IMR-90 (cell line): ENCODE results near the gene PDHB. TPM values are rescaled to one million over a fixed set of nuclear protein-coding genes. Genes with fewer than 3 reads are reported as not detected.
A peak's percentile ranks its signal among the peaks of the same experiment; 100 is the strongest.

Experiments
- ATAC-seq: fragments of 200-7000 bp; cut with Tn5 transposase; 2 replicates; pipeline ENCODE4 v1.9.1; 2020; ENCODE audit warnings: low read depth, mild to moderate bottlenecking, moderate library complexity
- BruUV-seq: library from RNA; stranded (reverse); fragments of 400-500 nt; replicated peaks from 2 replicates; lab custom pipeline; 2021; lab: Mats Ljungman, UMichigan
- CTCF ChIA-PET: fragments of 300-600 bp; formaldehyde crosslinking; extraction: SDS; loops from one replicate; lab custom pipeline; 2021; ENCODE audit warnings: antibody characterized with exemption; lab: Yijun Ruan, JAX
- POLR2A ChIA-PET: fragments of 300-600 bp; sonication (Branson Sonifier 250); formaldehyde crosslinking; loops from one replicate; lab custom pipeline; 2022; ENCODE audit warnings: antibody characterized with exemption; ENCODE audit not compliant: unreplicated experiment; lab: Charles Lee
- DNase-seq: peaks from one replicate; pipeline ENCODE4 v3.0.0; 2013
- H2AFZ ChIP-seq: replicated peaks from 2 replicates; pipeline ENCODE3; 2013; ENCODE audit warnings: low read length, mild to moderate bottlenecking; ENCODE audit not compliant: poor library complexity
- H2AK5ac ChIP-seq: 2 replicates; pipeline ENCODE4 v1.6.1; 2013; ENCODE audit warnings: low read depth, low read length, inconsistent platforms
- H2AK9ac ChIP-seq: replicated peaks from 2 replicates; pipeline ENCODE3; 2013; ENCODE audit warnings: mild to moderate bottlenecking, low read depth, low read length, moderate library complexity; ENCODE audit not compliant: poor library complexity
- H2BK120ac ChIP-seq: 2 replicates; pipeline ENCODE4 v1.6.1; 2013; ENCODE audit warnings: low read depth, low read length, inconsistent platforms
- H2BK15ac ChIP-seq: 3 replicates; pipeline ENCODE4 v1.6.1; 2013; ENCODE audit warnings: low read depth, low read length, inconsistent platforms
- H2BK20ac ChIP-seq: 2 replicates; pipeline ENCODE4 v1.6.1; 2013; ENCODE audit warnings: low read depth, mild to moderate bottlenecking, inconsistent platforms, low read length, moderate library complexity
- H2BK5ac ChIP-seq: 2 replicates; pipeline ENCODE4 v1.6.1; 2013; ENCODE audit warnings: mild to moderate bottlenecking, low read depth, low read length, inconsistent platforms; ENCODE audit not compliant: poor library complexity, severe bottlenecking
- H3K14ac ChIP-seq: replicated peaks from 2 replicates; pipeline ENCODE4 v1.6.1; 2013; ENCODE audit warnings: low read depth, low read length, inconsistent platforms
- H3K18ac ChIP-seq: 2 replicates; pipeline ENCODE4 v1.6.1; 2013; ENCODE audit warnings: low read depth, low read length, control low read depth
- H3K23ac ChIP-seq: 2 replicates; pipeline ENCODE4 v1.6.1; 2013; ENCODE audit warnings: low read depth, low read length, inconsistent platforms
- H3K27ac ChIP-seq: 2 replicates; pipeline ENCODE4 v1.5.1; 2013; ENCODE audit warnings: mild to moderate bottlenecking, control low read depth, low read length; ENCODE audit not compliant: insufficient read depth
- H3K27me3 ChIP-seq: 2 replicates; pipeline ENCODE4 v1.6.1; 2013; ENCODE audit warnings: low read length; ENCODE audit not compliant: control insufficient read depth, insufficient read depth
- H3K36me3 ChIP-seq: 2 replicates; pipeline ENCODE4 v1.6.1; 2013; ENCODE audit warnings: low read length, mixed read lengths; ENCODE audit not compliant: control insufficient read depth, insufficient read depth
- H3K4ac ChIP-seq: 2 replicates; pipeline ENCODE4 v1.6.1; 2013; ENCODE audit warnings: low read depth, low read length, inconsistent platforms
- H3K4me1 ChIP-seq: 2 replicates; pipeline ENCODE4 v1.6.1; 2013; ENCODE audit warnings: low read length, mixed read lengths; ENCODE audit not compliant: control insufficient read depth, insufficient read depth
- H3K4me2 ChIP-seq: 2 replicates; pipeline ENCODE4 v1.6.1; 2013; ENCODE audit warnings: low read depth, mild to moderate bottlenecking, control low read depth, low read length, moderate library complexity
- H3K4me3 ChIP-seq: 2 replicates; pipeline ENCODE4 v1.5.1; 2013; ENCODE audit warnings: low read depth, mild to moderate bottlenecking, control low read depth, low read length, moderate library complexity; ENCODE audit not compliant: insufficient read depth
- H3K56ac ChIP-seq: 2 replicates; pipeline ENCODE4 v1.6.1; 2013; ENCODE audit warnings: low read length, inconsistent platforms; ENCODE audit not compliant: insufficient read depth; ENCODE audit errors: extremely low read depth
- H3K79me1 ChIP-seq, 2 experiments: 2 replicates each; pipeline ENCODE4 v1.6.1; 2013; ENCODE audit warnings: low read length in 2 of 2, inconsistent platforms in 1 of 2, low read depth in 1 of 2
- H3K9ac ChIP-seq: 2 replicates; pipeline ENCODE4 v1.6.1; 2013; ENCODE audit warnings: low read depth, low read length, control low read depth
- H3K9me1 ChIP-seq: 2 replicates; pipeline ENCODE4 v1.6.1; 2013; ENCODE audit warnings: low read length, inconsistent platforms; ENCODE audit not compliant: insufficient read depth
- H3K9me3 ChIP-seq: 2 replicates; pipeline ENCODE4 v1.6.1; 2013; ENCODE audit warnings: low read length; ENCODE audit not compliant: control insufficient read depth, insufficient read depth
- H4K20me1 ChIP-seq: 2 replicates; pipeline ENCODE4 v1.6.1; 2013; ENCODE audit warnings: low read length, inconsistent platforms; ENCODE audit not compliant: insufficient read depth
- H4K5ac ChIP-seq: 2 replicates; pipeline ENCODE4 v1.6.1; 2013; ENCODE audit warnings: mild to moderate bottlenecking, low read depth, low read length, control low read depth
- H4K8ac ChIP-seq, 2 experiments: 2 replicates each; pipeline ENCODE4 v1.6.1; 2013; ENCODE audit warnings: low read depth in 2 of 2, low read length in 2 of 2, control low read depth in 1 of 2, inconsistent platforms in 1 of 2
- H4K91ac ChIP-seq: 2 replicates; pipeline ENCODE4 v1.6.1; 2013; ENCODE audit warnings: low read depth, low read length, inconsistent platforms; ENCODE audit not compliant: insufficient read depth
- BHLHE40 ChIP-seq: fragments of 150-350 bp; IDR thresholded peaks from 2 replicates; pipeline ENCODE4 v1.6.1; 2016; ENCODE audit warnings: mild to moderate bottlenecking, low read depth, low read length
- CEBPB ChIP-seq: IDR thresholded peaks from 2 replicates; pipeline ENCODE4 v1.6.1; 2012; ENCODE audit warnings: low read depth, low read length, improper control_type of control experiment
- CHD1 ChIP-seq: IDR thresholded peaks from 2 replicates; pipeline ENCODE4 v1.6.1; 2012; ENCODE audit warnings: low read depth, low read length, improper control_type of control experiment
- CTCF ChIP-seq: conservative IDR thresholded peaks from 2 replicates; pipeline ENCODE4 v1.5.1; 2012; ENCODE audit warnings: mild to moderate bottlenecking, low read depth, low read length, improper control_type of control experiment
- ELK1 ChIP-seq: fragments of 150-350 bp; IDR thresholded peaks from 2 replicates; pipeline ENCODE4 v1.6.1; 2016; ENCODE audit warnings: low read depth, mild to moderate bottlenecking, low read length, moderate library complexity, borderline replicate concordance
- MAFK ChIP-seq: IDR thresholded peaks from 2 replicates; pipeline ENCODE4 v1.6.1; 2012; ENCODE audit warnings: low read depth, low read length, improper control_type of control experiment
- MAZ ChIP-seq: IDR thresholded peaks from 2 replicates; pipeline ENCODE4 v1.6.1; 2012; ENCODE audit warnings: low read depth, mild to moderate bottlenecking, low read length, improper control_type of control experiment, moderate library complexity, borderline replicate concordance
- MXI1 ChIP-seq: IDR thresholded peaks from 2 replicates; pipeline ENCODE4 v1.6.1; 2012; ENCODE audit warnings: low read depth, mild to moderate bottlenecking, low read length, moderate library complexity, borderline replicate concordance
- POLR2A ChIP-seq: IDR thresholded peaks from 2 replicates; pipeline ENCODE4 v1.6.1; 2012; ENCODE audit warnings: mild to moderate bottlenecking, low read depth, low read length
- RAD21 ChIP-seq: IDR thresholded peaks from 2 replicates; pipeline ENCODE4 v1.6.1; 2012; ENCODE audit warnings: low read length, improper control_type of control experiment
- RCOR1 ChIP-seq: IDR thresholded peaks from 2 replicates; pipeline ENCODE4 v1.6.1; 2012; ENCODE audit warnings: mild to moderate bottlenecking, low read length, improper control_type of control experiment; ENCODE audit not compliant: insufficient replicate concordance
- RFX5 ChIP-seq: IDR thresholded peaks from 2 replicates; pipeline ENCODE4 v1.8.0; 2012; ENCODE audit warnings: low read depth, mild to moderate bottlenecking, low read length, moderate library complexity
- SMC3 ChIP-seq: fragments of 150-350 bp; IDR thresholded peaks from 2 replicates; pipeline ENCODE4 v1.6.1; 2016; ENCODE audit warnings: low read depth, mild to moderate bottlenecking, antibody characterized with exemption, low read length, moderate library complexity
- USF2 ChIP-seq: fragments of 150-350 bp; IDR thresholded peaks from 2 replicates; pipeline ENCODE4 v1.6.1; 2017; ENCODE audit warnings: mild to moderate bottlenecking, antibody characterized with exemption, low read length, low read depth
- WGBS, 2 experiments: methylation state at CpG; one replicate each; pipeline versions ENCODE4 v1.1.5 to v1.1.7; 2013; ENCODE audit warnings: missing lambda C conversion rate in 2 of 2; ENCODE audit not compliant: insufficient read length in 1 of 2; ENCODE audit errors: extremely low coverage in 2 of 2; 5-methylcytosine and 5-hydroxymethylcytosine counted together
- dilution Hi-C: fragments of 300-500 bp; cut with HindIII; formaldehyde crosslinking; loops from one replicate; pipeline ENCODE4 v1.14.3; 2018; ENCODE audit warnings: low sequenced_read_pairs; ENCODE audit not compliant: unreplicated experiment
- in situ Hi-C: fragments of 300-500 bp; cut with MboI; formaldehyde crosslinking; loops from 3 replicates; pipeline ENCODE4 v1.14.3; 2019; ENCODE audit warnings: low sequenced_read_pairs, inconsistent platforms, mixed read lengths
- intact Hi-C: fragments of 100-400 bp; cut with micrococcal nuclease; formaldehyde crosslinking; loops from 2 replicates; pipeline ENCODE4 v1.10.0; 2022
- polyA plus RNA-seq, 3 experiments: library from polyadenylated mRNA; depleted of rRNA; stranded (reverse); fragments of >200 nt; gene quantifications; 2 replicates each; pipeline ENCODE4 v1.2.3, GENCODE V29; 2012; ENCODE audit warnings: low replicate concordance in 1 of 3
- total RNA-seq: library from RNA; depleted of rRNA; stranded (reverse); fragments of >200 nt; gene quantifications from 2 replicates; pipeline ENCODE4 v1.2.3, GENCODE V29; 2012

PDHB gene
- total and polyA plus RNA-seq, 2 of the 4 experiments (the other 2 are of a cell fraction) = 69.2 to 73.5 TPM

- Histone ChIP-seq H2BK120ac (no peak overlapping the region), H3K27ac (no peak overlapping the region), H3K9me3 (no peaks in the 10 kb centered on the region), H2BK20ac (no peak overlapping the region), H3K4me3 (no peak overlapping the region), H2BK5ac (no peak overlapping the region), H4K5ac (no peak overlapping the region), H4K8ac (no peak overlapping the region), H3K23ac (no peak overlapping the region), H3K9me1 (no peaks in the 10 kb centered on the region), H3K79me1 (no peaks in the 10 kb centered on the region), H3K4me2 (peak overlapping the region; percentile 5; the same call in 1 of the 2 replicates), H2AK9ac (no peak overlapping the region), H3K56ac (no peak overlapping the region), H2BK15ac (no peak overlapping the region), H3K4ac (no peak overlapping the region), H3K9ac (no peak overlapping the region), H4K91ac (no peak overlapping the region), H3K4me1 (peaks cover 4% of the 10 kb centered on the region; the same call in 1 of the 2 replicates), H2AFZ (peak overlapping the region; percentile 17), H3K36me3 (no peaks in the 10 kb centered on the region), H3K27me3 (no peaks in the 10 kb centered on the region), H3K18ac (no peak overlapping the region), H3K14ac (no peak overlapping the region), H2AK5ac (no peak overlapping the region), H4K20me1 (no peaks in the 10 kb centered on the region)
- DNase-seq = peak; percentile 85
- WGBS, 2 experiments = 20% methylated on average over 1 of the region's 18 CpGs; no CpG with 5 or more reads in 1 of the 2 experiments
- peak; percentile 95 for ATAC-seq
- intact Hi-C loops (loop anchor here (2.0 kb wide), 1 partner anchor 69 kb away; no protein-coding TSS in a partner anchor), dilution Hi-C loops (no loop called here), in situ Hi-C loops (no loop called here)
- no TSS peak for BruUV-seq
- ChIA-PET POLR2A (no interaction called here), CTCF (interaction anchor here (0.5 to 1.3 kb wide), 7 partner anchors 9 to 1237 kb away, joined by 3 to 5 read pairs (median 3); partner anchors contain the start of gene KCTD6)
- TF ChIP-seq MXI1 (peak; percentile 22; the same call in 1 of the 2 replicates), RCOR1 (no peak), CEBPB (no peak), POLR2A (no peak), USF2 (peak; percentile 75; the same call in 1 of the 2 replicates), MAZ (0 out of 2 replicates have a peak, but pooled peaks have one; percentile 20), CTCF (peak; percentile 71), RFX5 (no peak), MAFK (no peak), BHLHE40 (no peak), CHD1 (no peak), SMC3 (peak; percentile 47), ELK1 (no peak), RAD21 (peak; percentile 62)
These were observed 29.7 kb upstream of the PDHB start for GRCh38 chr3:58463181-58463941.
